ENCODE measurements around the gene ZBP1. TPM values are rescaled to one million over a fixed set of nuclear protein-coding genes. Genes with fewer than 3 reads are reported as not detected.

Gene ZBP1
- total RNA-seq, 1 donor from 2014 or later: 17.8 TPM

DNA sequence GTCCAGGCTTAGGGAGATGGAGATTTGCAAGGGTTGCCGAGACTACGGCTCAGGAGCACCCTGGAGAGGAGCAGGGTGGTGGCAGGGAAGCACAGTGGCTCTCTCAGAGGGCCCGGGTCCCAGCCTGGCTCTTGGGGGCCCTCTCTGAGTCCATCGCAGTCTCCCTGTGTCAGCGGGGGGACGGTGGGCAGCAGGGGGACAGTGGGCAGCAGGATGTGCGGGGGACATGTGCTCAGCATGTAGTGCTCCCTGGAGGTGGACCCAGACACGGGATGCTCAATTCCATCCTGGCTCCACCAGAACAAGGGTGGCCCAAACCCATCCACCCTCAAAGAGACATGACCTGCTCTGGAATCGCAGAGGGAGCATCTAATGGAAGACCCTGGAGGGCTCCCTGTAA lies 43.0 kb upstream of the ZBP1 start:
- H3K9me3 Mint-ChIP-seq: no peaks in the 10 kb centered on the region
- ChIA-PET CTCF (no interaction called here), POLR2A (no interaction called here)
- no peak overlapping the region for H3K27ac Mint-ChIP-seq
- peak; percentile 11 for DNase-seq
- H3K27me3 Mint-ChIP-seq: no peaks in the 10 kb centered on the region
- H3K36me3 Mint-ChIP-seq (ENCODE audit: low read depth): peaks cover 33% of the 10 kb centered on the region
- intact Hi-C loops (cut with micrococcal nuclease): no loop called here
- TF ChIP-seq, protein P1, sequence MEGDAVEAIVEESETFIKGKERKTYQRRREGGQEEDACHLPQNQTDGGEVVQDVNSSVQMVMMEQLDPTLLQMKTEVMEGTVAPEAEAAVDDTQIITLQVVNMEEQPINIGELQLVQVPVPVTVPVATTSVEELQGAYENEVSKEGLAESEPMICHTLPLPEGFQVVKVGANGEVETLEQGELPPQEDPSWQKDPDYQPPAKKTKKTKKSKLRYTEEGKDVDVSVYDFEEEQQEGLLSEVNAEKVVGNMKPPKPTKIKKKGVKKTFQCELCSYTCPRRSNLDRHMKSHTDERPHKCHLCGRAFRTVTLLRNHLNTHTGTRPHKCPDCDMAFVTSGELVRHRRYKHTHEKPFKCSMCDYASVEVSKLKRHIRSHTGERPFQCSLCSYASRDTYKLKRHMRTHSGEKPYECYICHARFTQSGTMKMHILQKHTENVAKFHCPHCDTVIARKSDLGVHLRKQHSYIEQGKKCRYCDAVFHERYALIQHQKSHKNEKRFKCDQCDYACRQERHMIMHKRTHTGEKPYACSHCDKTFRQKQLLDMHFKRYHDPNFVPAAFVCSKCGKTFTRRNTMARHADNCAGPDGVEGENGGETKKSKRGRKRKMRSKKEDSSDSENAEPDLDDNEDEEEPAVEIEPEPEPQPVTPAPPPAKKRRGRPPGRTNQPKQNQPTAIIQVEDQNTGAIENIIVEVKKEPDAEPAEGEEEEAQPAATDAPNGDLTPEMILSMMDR (IDR thresholded peaks at IDR 0.05): no peak
- H3K4me3 Mint-ChIP-seq: no peak overlapping the region
- peaks cover 26% of the 10 kb centered on the region for H3K4me1 Mint-ChIP-seq
- no peak for ATAC-seq (ENCODE audit: low read depth)

DNA sequence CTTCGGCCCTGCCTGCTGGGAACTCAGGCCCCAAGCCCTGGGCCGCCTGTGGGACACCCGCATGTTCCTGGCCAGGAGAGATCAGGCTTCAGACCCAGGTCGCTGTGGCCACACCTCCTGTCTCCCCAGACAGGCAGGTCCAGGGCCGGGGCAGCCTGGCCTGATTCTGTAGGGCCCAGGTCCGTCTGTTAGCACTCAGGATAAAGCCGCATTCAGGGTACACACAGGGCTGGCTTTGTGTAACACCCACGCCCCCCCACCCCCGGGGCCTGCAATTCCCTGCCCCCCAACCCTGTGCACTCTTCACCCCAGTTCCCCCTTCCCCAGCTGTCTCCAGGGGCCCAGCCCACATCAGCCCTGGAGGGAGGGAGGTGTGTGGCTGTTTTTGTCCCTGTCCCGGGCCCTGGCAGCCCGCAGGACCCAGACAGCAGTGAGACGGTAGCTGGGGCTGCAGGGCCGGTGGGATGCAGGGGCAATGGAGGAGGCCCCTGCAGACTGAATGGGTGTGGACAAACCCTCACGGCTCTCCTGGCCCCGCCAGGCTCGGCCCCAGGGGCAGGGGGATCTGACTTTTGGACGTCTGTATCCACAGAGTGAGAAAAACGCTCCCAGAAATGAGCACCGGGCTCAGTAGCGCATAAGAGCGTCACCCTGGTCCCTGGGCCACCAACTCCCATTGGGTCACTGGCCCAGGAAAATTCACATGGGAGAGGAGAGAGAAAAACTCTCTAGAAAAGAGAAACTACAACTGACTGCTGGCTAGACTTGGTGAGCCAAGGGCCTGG lies 42.4 kb upstream of the ZBP1 start:
- no peak for ATAC-seq (ENCODE audit: low read depth)
- H3K4me3 Mint-ChIP-seq: no peak overlapping the region

DNA sequence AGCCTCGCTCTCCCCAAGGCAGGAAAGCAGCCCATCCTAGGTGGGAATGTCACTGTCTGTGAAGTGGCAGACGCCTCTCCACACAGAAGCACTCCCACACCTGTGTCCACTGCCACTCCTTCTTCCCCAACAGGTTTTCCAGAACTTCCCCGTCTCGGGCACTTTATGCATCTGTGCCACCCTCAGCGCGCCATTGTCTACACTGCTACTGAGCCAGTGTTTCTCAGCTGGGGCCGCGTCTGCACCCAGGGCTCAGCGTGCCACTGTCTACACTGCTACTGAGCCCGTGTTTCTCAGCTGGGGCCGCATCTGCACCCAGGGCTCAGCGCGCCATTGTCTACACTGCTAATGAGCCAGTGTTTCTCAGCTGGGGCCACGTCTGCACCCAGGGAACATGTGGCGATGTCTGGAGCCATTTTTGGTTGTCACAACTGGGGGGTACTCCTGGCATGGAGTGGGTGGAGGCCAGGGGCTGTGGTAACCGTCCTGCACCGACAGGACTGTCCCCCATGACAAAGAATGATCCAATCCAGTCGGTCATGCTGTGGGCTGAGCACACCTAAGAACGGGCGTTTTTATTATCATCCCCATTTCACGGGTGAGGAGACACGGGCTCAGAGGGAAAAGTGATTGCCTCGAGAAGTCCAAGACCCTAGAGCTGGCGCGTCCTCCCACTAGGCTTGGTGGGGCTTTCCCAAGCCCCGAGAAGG lies 41.7 kb upstream of the ZBP1 start:
- CTCF ChIA-PET: no interaction called here
- ATAC-seq (ENCODE audit: low read depth) (no peak), DNase-seq (peak; percentile 10)
- no peaks in the 10 kb centered on the region for H3K27me3 Mint-ChIP-seq
- H3K27ac Mint-ChIP-seq: no peak overlapping the region
- POLR2A ChIA-PET: no interaction called here
- intact Hi-C loops (cut with micrococcal nuclease): no loop called here
- H3K36me3 Mint-ChIP-seq (ENCODE audit: low read depth): peaks cover 43% of the 10 kb centered on the region
- H3K9me3 Mint-ChIP-seq: no peaks in the 10 kb centered on the region
- TF ChIP-seq, protein P1 (IDR thresholded peaks at IDR 0.05): no peak
- peaks cover 32% of the 10 kb centered on the region for H3K4me1 Mint-ChIP-seq
- no peak overlapping the region for H3K4me3 Mint-ChIP-seq

More for the DNA sequence above, 42.4 kb upstream of the ZBP1 start:
- Mint-ChIP-seq H3K27me3 (no peaks in the 10 kb centered on the region), H3K9me3 (no peaks in the 10 kb centered on the region), H3K36me3 (ENCODE audit: low read depth) (peaks cover 38% of the 10 kb centered on the region), H3K4me1 (peaks cover 31% of the 10 kb centered on the region), H3K27ac (no peak overlapping the region)
- DNase-seq: peak; percentile 13
- POLR2A ChIA-PET: no interaction called here
- CTCF ChIA-PET: no interaction called here
- intact Hi-C loops (cut with micrococcal nuclease): no loop called here
- TF ChIP-seq, protein P1 (IDR thresholded peaks at IDR 0.05): no peak

DNA sequence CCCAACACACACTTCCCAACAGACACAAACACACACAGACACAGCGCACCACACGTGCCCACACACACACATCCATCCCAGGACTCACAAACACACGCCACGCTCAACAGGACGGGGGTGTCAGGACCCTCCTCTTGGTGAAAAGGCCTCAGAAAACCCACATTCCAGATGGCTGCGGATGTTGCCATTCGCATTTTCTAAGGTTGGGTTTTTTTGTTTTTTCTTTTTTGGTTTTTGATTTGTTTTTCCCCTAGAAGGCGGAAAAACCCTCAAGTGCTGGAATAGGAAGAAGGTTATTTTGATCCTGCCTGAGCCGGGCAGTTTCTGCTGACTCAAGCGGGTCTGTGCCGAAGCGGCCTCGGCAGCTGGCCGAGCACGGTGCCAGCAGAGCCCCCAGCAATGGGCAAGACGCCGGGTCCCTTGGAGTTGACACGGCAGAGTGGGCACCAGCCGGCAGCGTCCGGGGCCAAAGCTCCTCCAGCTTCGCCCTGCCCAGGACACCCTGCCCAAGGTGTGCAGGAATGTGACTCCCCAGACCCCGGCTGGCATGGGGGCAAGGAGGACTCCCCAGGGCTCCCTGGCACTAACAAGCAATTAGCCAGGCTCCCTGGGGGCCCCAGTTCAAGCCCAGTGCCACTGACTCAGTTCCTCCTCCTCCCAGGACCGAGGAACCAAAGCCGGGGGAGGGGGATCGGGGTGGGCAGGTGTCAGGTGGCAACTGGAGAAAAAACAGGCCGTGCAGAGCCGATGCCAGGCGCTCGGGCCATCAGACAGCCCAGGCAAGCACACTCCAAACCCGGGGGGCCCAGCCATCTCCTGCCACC lies 40.9 kb upstream of the ZBP1 start:
- intact Hi-C loops (cut with micrococcal nuclease): no loop called here
- H3K4me3 Mint-ChIP-seq: no peak overlapping the region
- ATAC-seq (ENCODE audit: low read depth) (no peak), DNase-seq (no peak)
- no peak overlapping the region for H3K27ac Mint-ChIP-seq
- TF ChIP-seq, protein P1 (IDR thresholded peaks at IDR 0.05): no peak
- CTCF ChIA-PET: no interaction called here
- H3K4me1 Mint-ChIP-seq: peaks cover 32% of the 10 kb centered on the region
- POLR2A ChIA-PET: no interaction called here
- H3K9me3 Mint-ChIP-seq: no peaks in the 10 kb centered on the region
- H3K36me3 Mint-ChIP-seq (ENCODE audit: low read depth): peaks cover 42% of the 10 kb centered on the region
- no peaks in the 10 kb centered on the region for H3K27me3 Mint-ChIP-seq

Measured in activated B cell treated with CpG ODN at 0.5 μM for 24 hours (primary cell).